HepG2 (cell line): ENCODE data around the gene PTF1A. TPM values are rescaled to one million over a fixed set of nuclear protein-coding genes. Genes with fewer than 3 reads are reported as not detected.
A peak's percentile ranks its signal among the peaks of the same experiment; 100 is the strongest.

Experiments used
- ATAC-seq: fragments of 200-7000 bp; cut with Tn5 transposase; 3 replicates; pipeline ENCODE4 v1.9.1; 2020; ENCODE audit warnings: mild to moderate bottlenecking, moderate library complexity
- BruUV-seq: library from RNA; stranded (reverse); fragments of 400-500 nt; replicated peaks from 2 replicates; lab custom pipeline; 2021; lab: Mats Ljungman, UMichigan
- CTCF ChIA-PET: fragments of 300-600 bp; formaldehyde crosslinking; extraction: SDS; loops from one replicate; lab custom pipeline; 2021; ENCODE audit warnings: low total read pairs, inconsistent platforms, low intra/inter-chr PET ratio; lab: Yijun Ruan, JAX
- POLR2A ChIA-PET: fragments of 350-600 bp; sonication (Branson Sonifier 250); formaldehyde crosslinking; loops from one replicate; lab custom pipeline; 2020; ENCODE audit warnings: antibody characterized with exemption, inconsistent platforms; lab: Yijun Ruan, JAX
- DNase-seq: peaks from one replicate; pipeline ENCODE4 v3.0.0-alpha.2; 2015; ENCODE audit warnings: low spot score
- FAIRE-seq: peaks from 3 replicates; lab custom pipeline; 2011; peaks lifted over from hg19 to GRCh38; lab: Jason Lieb, UNC
- H2AFZ ChIP-seq: one replicate; pipeline ENCODE4 v1.6.1; 2011; ENCODE audit warnings: low read length, inconsistent platforms
- H3K27ac ChIP-seq: fragments of 300-600 bp; 3 replicates; pipeline ENCODE4 v1.8.0; 2011; ENCODE audit warnings: mixed run types, mild to moderate bottlenecking, mixed read lengths, low read length, inconsistent platforms; ENCODE audit not compliant: insufficient read depth; ENCODE audit errors: extremely low read length
- H3K27me3 ChIP-seq, 2 experiments: fragments of 200-600 bp in 1 of 2; 2 replicates in 1 of 2; 3 replicates in 1 of 2; pipeline versions ENCODE4 v1.6.0 to v1.8.0; 2011; ENCODE audit warnings: low read length in 2 of 2, mild to moderate bottlenecking in 2 of 2, moderate library complexity in 2 of 2, inconsistent platforms in 1 of 2; ENCODE audit not compliant: insufficient read depth in 2 of 2, control insufficient read depth in 1 of 2
- H3K36me3 ChIP-seq, 2 experiments: fragments of 200-600 bp in 1 of 2; replicated peaks in 1 of 2; 2 replicates in 1 of 2; 3 replicates in 1 of 2; pipeline versions ENCODE4 v1.5.1 to v1.8.0; 2011; ENCODE audit warnings: low read length in 2 of 2, inconsistent platforms in 1 of 2; ENCODE audit not compliant: insufficient read depth in 2 of 2, control insufficient read depth in 1 of 2
- H3K4me1 ChIP-seq: 2 replicates; pipeline ENCODE4 v1.5.1; 2012; ENCODE audit warnings: low read length, inconsistent platforms; ENCODE audit not compliant: insufficient read depth
- H3K4me2 ChIP-seq: 2 replicates; pipeline ENCODE4 v1.6.0; 2011; ENCODE audit warnings: low read depth, low read length, inconsistent platforms
- H3K4me3 ChIP-seq, 3 experiments: fragments of 200-600 bp in 1 of 3; sonication (generic), shearing (Covaris generic) in 1 of 3; replicated peaks in 1 of 3; 2 replicates each; pipeline ENCODE4 v1.5.1; 2011 to 2016; ENCODE audit warnings: low read length in 3 of 3, inconsistent platforms in 2 of 3, low read depth in 2 of 3, mild to moderate bottlenecking in 2 of 3, control low read depth in 1 of 3, mixed read lengths in 1 of 3; ENCODE audit not compliant: insufficient read depth in 1 of 3
- H3K79me2 ChIP-seq: one replicate; pipeline ENCODE4 v1.6.1; 2011; ENCODE audit warnings: low read length, inconsistent platforms; ENCODE audit not compliant: insufficient read depth
- H3K9ac ChIP-seq: 2 replicates; pipeline ENCODE4 v1.6.0; 2011; ENCODE audit warnings: mild to moderate bottlenecking, low read depth, low read length, inconsistent platforms; ENCODE audit not compliant: insufficient read depth
- H3K9me3 ChIP-seq: 2 replicates; pipeline ENCODE4 v1.5.1; 2012; ENCODE audit warnings: mild to moderate bottlenecking, low read length
- H4K20me1 ChIP-seq: 2 replicates; pipeline ENCODE4 v1.6.0; 2011; ENCODE audit warnings: inconsistent platforms, mild to moderate bottlenecking, low read length, moderate library complexity; ENCODE audit not compliant: insufficient read depth
- AGO1 ChIP-seq: fragments of 200-400 bp; formaldehyde crosslinking; IDR thresholded peaks from 2 replicates; pipeline ENCODE4 v1.6.1; 2017; ENCODE audit warnings: mild to moderate bottlenecking, low read depth, low read length, moderate library complexity; ENCODE audit not compliant: poor library complexity, severe bottlenecking
- HBP1 ChIP-seq: IDR thresholded peaks from 2 replicates; pipeline ENCODE4 v1.6.1; 2016; ENCODE audit warnings: low read depth, control low read depth
- IRF2 ChIP-seq: IDR thresholded peaks from 2 replicates; pipeline ENCODE4 v1.6.1; 2018; ENCODE audit warnings: missing genetic modification reagents, missing compliant biosample characterization
- JUN ChIP-seq: sonication (generic); formaldehyde crosslinking; IDR thresholded peaks from 2 replicates; pipeline ENCODE4 v1.4.0; 2020; ENCODE audit warnings: mild to moderate bottlenecking, missing genetic modification reagents
- KAT8 ChIP-seq: IDR thresholded peaks from 2 replicates; pipeline ENCODE4 v1.6.1; 2016; ENCODE audit warnings: missing genetic modification reagents, missing compliant biosample characterization
- MEIS2 ChIP-seq: sonication (generic); formaldehyde crosslinking; IDR thresholded peaks from 2 replicates; pipeline ENCODE4 v1.9.0; 2021; ENCODE audit warnings: mild to moderate bottlenecking, missing genetic modification reagents
- MLX ChIP-seq: IDR thresholded peaks from 2 replicates; pipeline ENCODE4 v1.6.1; 2016
- PRMT3 ChIP-seq: sonication (generic); formaldehyde crosslinking; IDR thresholded peaks from 2 replicates; pipeline ENCODE4 v1.8.1; 2022; ENCODE audit warnings: low read depth, mild to moderate bottlenecking, moderate library complexity, missing genetic modification reagents, borderline replicate concordance
- SRF ChIP-seq: IDR thresholded peaks from 2 replicates; pipeline ENCODE4 v1.6.1; 2011; ENCODE audit warnings: mild to moderate bottlenecking, low read depth, low read length, moderate library complexity
- SSRP1 ChIP-seq: IDR thresholded peaks from 2 replicates; pipeline ENCODE4 v1.6.1; 2016; ENCODE audit warnings: control low read depth
- STAT6 ChIP-seq: sonication (generic); formaldehyde crosslinking; IDR thresholded peaks from 2 replicates; pipeline ENCODE4 v1.4.0; 2020; ENCODE audit warnings: missing genetic modification reagents, mild to moderate bottlenecking, borderline replicate concordance
- THAP11 ChIP-seq: IDR thresholded peaks from 2 replicates; pipeline ENCODE4 v1.6.1; 2016; ENCODE audit warnings: missing biosample characterization, missing genetic modification reagents
- ZKSCAN5 ChIP-seq: sonication (generic); formaldehyde crosslinking; IDR thresholded peaks from 2 replicates; pipeline ENCODE4 v1.5.1; 2020; ENCODE audit warnings: mild to moderate bottlenecking, missing genetic modification reagents
- ZNF143 ChIP-seq: sonication (generic); formaldehyde crosslinking; IDR thresholded peaks from 2 replicates; pipeline ENCODE4 v1.4.0; 2020; ENCODE audit warnings: missing genetic modification reagents
- ZNF337 ChIP-seq: sonication (generic); formaldehyde crosslinking; IDR thresholded peaks from 2 replicates; pipeline ENCODE4 v1.5.1; 2020; ENCODE audit warnings: missing genetic modification reagents, low read depth, mild to moderate bottlenecking, borderline replicate concordance
- ZNF432 ChIP-seq: sonication (generic); formaldehyde crosslinking; IDR thresholded peaks from 2 replicates; pipeline ENCODE4 v1.5.0; 2020; ENCODE audit warnings: missing genetic modification reagents, mild to moderate bottlenecking, borderline replicate concordance
- ZNF567 ChIP-seq: sonication (generic); formaldehyde crosslinking; IDR thresholded peaks from 2 replicates; pipeline ENCODE4 v1.8.1; 2023; ENCODE audit warnings: mild to moderate bottlenecking, missing genetic modification reagents, borderline replicate concordance
- ZNF691 ChIP-seq: sonication (generic); formaldehyde crosslinking; IDR thresholded peaks from 2 replicates; pipeline ENCODE4 v1.4.0; 2020; ENCODE audit warnings: missing genetic modification reagents, low read depth, mild to moderate bottlenecking, borderline replicate concordance
- ZNF713 ChIP-seq: sonication (generic); formaldehyde crosslinking; IDR thresholded peaks from 2 replicates; pipeline ENCODE4 v1.4.0; 2020; ENCODE audit warnings: mild to moderate bottlenecking, missing genetic modification reagents
- ZNF816 ChIP-seq: sonication (generic); formaldehyde crosslinking; IDR thresholded peaks from 2 replicates; pipeline ENCODE4 v1.8.0; 2022; ENCODE audit warnings: missing genetic modification reagents, mild to moderate bottlenecking, borderline replicate concordance
- WGBS: methylation state at CpG from one replicate; pipeline ENCODE4 v1.1.6; 2017; ENCODE audit warnings: low lambda C conversion rate; 5-methylcytosine and 5-hydroxymethylcytosine counted together
- in situ Hi-C: cut with HindIII; loops from 2 replicates; pipeline ENCODE4 v1.10.0; 2017; ENCODE audit warnings: low pct_unique_long_range_greater_than_20kb; ENCODE audit not compliant: extremely low pct_ligation_motif_present
- intact Hi-C: fragments of 100-400 bp; cut with micrococcal nuclease; formaldehyde crosslinking; loops from one replicate; pipeline ENCODE4 v1.10.0; 2022; ENCODE audit not compliant: unreplicated experiment
- polyA plus RNA-seq, 8 experiments: library from polyadenylated mRNA; depleted of rRNA in 3 of 8; stranded (reverse) in 7 of 8; unstranded in 1 of 8; fragments of >200 nt; fragmentation: Illumina TruSeq in 4 of 8; extraction: Trizol in 4 of 8; gene quantifications; 2 replicates each; pipeline versions ENCODE4 v1.2.1 to v1.2.3, GENCODE V29; 2011 to 2016; ENCODE audit warnings: low read depth in 4 of 8, missing spikeins in 1 of 8, mixed read lengths in 1 of 8; ENCODE audit not compliant: insufficient read depth in 1 of 8
- total RNA-seq, 5 experiments: library from RNA; depleted of rRNA; stranded (reverse); fragments of >200 nt; fragmentation: Illumina TruSeq; extraction: Trizol; gene quantifications; 2 replicates each; pipeline ENCODE4 v1.2.3, GENCODE V29; 2016; ENCODE audit warnings: low read depth in 1 of 5

Gene PTF1A
- total and polyA plus RNA-seq, 2 of the 13 experiments (the other 11 are each of a cell fraction or from before 2014, with no cell fraction given), result not detected

GRCh38 chr10:23198610-23198939 lies 6.5 kb downstream of the PTF1A start:
- H3K4me3 ChIP-seq, result peak overlapping the region in 1 of 3 experiments; percentile 46; a peak in 1 of 6 replicates
- in situ Hi-C loops (no loop called here), intact Hi-C loops (no loop called here)
- DNase-seq (no peak), ATAC-seq (no peak), FAIRE-seq (no peak)
- TF ChIP-seq SSRP1 (CRISPR knock-in tag), result no peak
- TF ChIP-seq ZNF337 (CRISPR knock-in tag), result no peak
- no peak for TF ChIP-seq SRF
- TF ChIP-seq ZNF691 (CRISPR knock-in tag), result no peak
- TF ChIP-seq HBP1 (CRISPR knock-in tag), result no peak
- TF ChIP-seq MLX (CRISPR knock-in tag), result no peak
- no peak for TF ChIP-seq ZNF816
- no peak for TF ChIP-seq MEIS2
- no peak for TF ChIP-seq ZKSCAN5 (CRISPR knock-in tag)
- TF ChIP-seq ZNF143 (CRISPR knock-in tag), result no peak
- TF ChIP-seq ZNF567 (CRISPR knock-in tag), result no peak
- no peak for TF ChIP-seq ZNF713 (CRISPR knock-in tag)
- TF ChIP-seq ZNF432 (CRISPR knock-in tag), result no peak
- TF ChIP-seq STAT6 (CRISPR knock-in tag), result no peak
- TF ChIP-seq THAP11 (CRISPR knock-in tag), result no peak
- no peak for TF ChIP-seq KAT8 (CRISPR knock-in tag)
- no peak for TF ChIP-seq AGO1
- TF ChIP-seq PRMT3 (CRISPR knock-in tag), result no peak
- TF ChIP-seq IRF2 (CRISPR knock-in tag), result no peak
- no peak for TF ChIP-seq JUN (CRISPR knock-in tag)
- no peak overlapping the region for H3K9ac ChIP-seq
- H3K27me3 ChIP-seq, result peaks cover 1 to 79% of the 10 kb centered on the region in 2 experiments; a peak in 3 of 5 replicates
- H3K27ac ChIP-seq, result no peak overlapping the region
- H3K79me2 ChIP-seq, result no peaks in the 10 kb centered on the region
- no peaks in the 10 kb centered on the region for H3K36me3 ChIP-seq
- H2AFZ ChIP-seq, result no peak overlapping the region
- WGBS, result 18% methylated on average over 2 of the region's 13 CpGs
- no peaks in the 10 kb centered on the region for H3K9me3 ChIP-seq
- no TSS peak for BruUV-seq
- peaks cover 17% of the 10 kb centered on the region for H3K4me1 ChIP-seq
- no peaks in the 10 kb centered on the region for H4K20me1 ChIP-seq
- ChIA-PET POLR2A (no interaction called here), CTCF (no interaction called here)
- peak overlapping the region; percentile 51 for H3K4me2 ChIP-seq
